SK-N-SH (cell line): ENCODE results near the gene RAPGEF6.

Experiments
- EP300 ChIP-seq, 2 experiments: IDR thresholded peaks; 2 replicates each; pipeline versions ENCODE4 v1.4.0 to v1.6.1; 2012; ENCODE audit warnings: borderline replicate concordance in 1 of 2, low read depth in 1 of 2, low read length in 1 of 2
- FOSL2 ChIP-seq: IDR thresholded peaks from 2 replicates; pipeline ENCODE4 v1.4.0; 2012; ENCODE audit warnings: low read depth, mild to moderate bottlenecking, moderate library complexity, borderline replicate concordance
- GABPA ChIP-seq: IDR thresholded peaks from 2 replicates; pipeline ENCODE4 v1.4.0; 2012; ENCODE audit warnings: low read depth, mild to moderate bottlenecking
- POLR2AphosphoS5 ChIP-seq: IDR thresholded peaks from 2 replicates; pipeline ENCODE4 v1.6.1; 2012; ENCODE audit warnings: low read depth, low read length
- TF ChIP-seq, protein P1 (sequence below): fragments of 200-600 bp; sonication (generic); IDR thresholded peaks from 2 replicates; pipeline ENCODE4 v1.6.1; 2017; ENCODE audit warnings: antibody characterized with exemption, mild to moderate bottlenecking, moderate library complexity

DNA sequence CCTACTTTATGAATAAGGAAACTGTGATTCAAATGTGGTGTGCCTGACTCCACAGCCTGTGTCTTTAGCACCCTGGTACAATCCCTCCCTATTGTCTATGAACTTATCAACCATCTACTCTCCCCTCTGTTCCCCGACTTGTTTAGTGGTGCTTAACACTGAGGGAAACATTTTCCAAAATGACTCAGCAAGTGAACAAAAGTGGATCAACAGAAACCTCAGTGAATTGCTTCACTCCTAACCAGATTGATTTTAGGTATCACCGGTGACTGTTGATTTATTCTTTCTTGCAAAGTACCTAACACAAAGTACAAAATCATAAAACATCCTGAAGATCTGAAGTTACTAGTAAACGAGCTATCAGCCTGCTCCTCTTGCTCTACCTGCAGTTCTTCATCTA is 42.1 kb upstream of the RAPGEF6 start:
- TF ChIP-seq, protein P1, sequence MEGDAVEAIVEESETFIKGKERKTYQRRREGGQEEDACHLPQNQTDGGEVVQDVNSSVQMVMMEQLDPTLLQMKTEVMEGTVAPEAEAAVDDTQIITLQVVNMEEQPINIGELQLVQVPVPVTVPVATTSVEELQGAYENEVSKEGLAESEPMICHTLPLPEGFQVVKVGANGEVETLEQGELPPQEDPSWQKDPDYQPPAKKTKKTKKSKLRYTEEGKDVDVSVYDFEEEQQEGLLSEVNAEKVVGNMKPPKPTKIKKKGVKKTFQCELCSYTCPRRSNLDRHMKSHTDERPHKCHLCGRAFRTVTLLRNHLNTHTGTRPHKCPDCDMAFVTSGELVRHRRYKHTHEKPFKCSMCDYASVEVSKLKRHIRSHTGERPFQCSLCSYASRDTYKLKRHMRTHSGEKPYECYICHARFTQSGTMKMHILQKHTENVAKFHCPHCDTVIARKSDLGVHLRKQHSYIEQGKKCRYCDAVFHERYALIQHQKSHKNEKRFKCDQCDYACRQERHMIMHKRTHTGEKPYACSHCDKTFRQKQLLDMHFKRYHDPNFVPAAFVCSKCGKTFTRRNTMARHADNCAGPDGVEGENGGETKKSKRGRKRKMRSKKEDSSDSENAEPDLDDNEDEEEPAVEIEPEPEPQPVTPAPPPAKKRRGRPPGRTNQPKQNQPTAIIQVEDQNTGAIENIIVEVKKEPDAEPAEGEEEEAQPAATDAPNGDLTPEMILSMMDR: no peak
- TF ChIP-seq POLR2AphosphoS5 (no peak), FOSL2 (no peak), EP300 (IDR thresholded peaks at IDR 0.05; ENCODE audit: borderline replicate concordance in 1 of 2, low read depth in 1 of 2, low read length in 1 of 2) (no peak), GABPA (no peak)
